ENCODE measurements around the gene MAP10.
A peak's percentile ranks its signal among the peaks of the same experiment; 100 is the strongest.
"Not testable (repeated sequence)": the region's sequence is repeated elsewhere in the genome, so short reads cannot be mapped to it uniquely, and the experiment has no call there.

The MAP10 gene, protein sequence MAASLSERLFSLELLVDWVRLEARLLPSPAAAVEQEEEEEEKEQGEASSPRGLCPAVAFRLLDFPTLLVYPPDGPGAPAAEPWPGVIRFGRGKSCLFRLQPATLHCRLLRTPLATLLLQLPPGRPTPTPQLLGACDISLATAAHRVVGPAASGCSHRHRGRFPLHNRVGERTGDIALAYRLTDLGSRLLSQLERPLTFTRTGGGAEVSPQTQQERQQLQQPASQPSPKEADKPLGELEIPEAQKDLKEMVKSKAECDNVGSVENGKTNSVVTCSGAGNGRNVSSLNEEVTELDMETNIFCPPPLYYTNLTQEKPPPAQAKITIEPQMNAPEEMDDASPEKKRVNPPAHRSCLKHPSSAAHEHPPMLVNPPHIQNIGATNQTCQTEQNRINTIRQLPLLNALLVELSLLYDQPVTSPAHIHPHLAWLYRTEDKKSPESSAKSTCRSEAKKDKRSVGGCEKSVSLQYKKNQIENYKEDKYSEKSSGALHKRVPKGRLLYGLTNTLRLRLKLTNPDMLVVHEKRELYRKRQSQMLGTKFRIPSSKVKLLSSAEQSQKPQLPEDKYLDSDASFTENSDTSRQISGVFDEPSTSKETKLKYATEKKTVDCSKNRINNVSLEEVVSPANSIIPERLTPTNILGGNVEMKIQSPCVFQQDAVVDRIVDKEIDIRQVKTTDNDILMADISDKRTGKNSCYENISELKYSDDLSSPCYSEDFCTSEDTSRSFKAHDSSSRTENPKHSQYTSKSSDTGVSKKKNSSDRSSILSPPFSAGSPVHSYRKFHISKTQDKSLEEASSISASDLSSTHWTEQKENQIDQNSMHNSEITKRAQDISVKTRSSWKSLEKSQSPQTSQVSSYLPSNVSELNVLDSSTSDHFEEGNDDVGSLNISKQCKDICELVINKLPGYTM

DNA sequence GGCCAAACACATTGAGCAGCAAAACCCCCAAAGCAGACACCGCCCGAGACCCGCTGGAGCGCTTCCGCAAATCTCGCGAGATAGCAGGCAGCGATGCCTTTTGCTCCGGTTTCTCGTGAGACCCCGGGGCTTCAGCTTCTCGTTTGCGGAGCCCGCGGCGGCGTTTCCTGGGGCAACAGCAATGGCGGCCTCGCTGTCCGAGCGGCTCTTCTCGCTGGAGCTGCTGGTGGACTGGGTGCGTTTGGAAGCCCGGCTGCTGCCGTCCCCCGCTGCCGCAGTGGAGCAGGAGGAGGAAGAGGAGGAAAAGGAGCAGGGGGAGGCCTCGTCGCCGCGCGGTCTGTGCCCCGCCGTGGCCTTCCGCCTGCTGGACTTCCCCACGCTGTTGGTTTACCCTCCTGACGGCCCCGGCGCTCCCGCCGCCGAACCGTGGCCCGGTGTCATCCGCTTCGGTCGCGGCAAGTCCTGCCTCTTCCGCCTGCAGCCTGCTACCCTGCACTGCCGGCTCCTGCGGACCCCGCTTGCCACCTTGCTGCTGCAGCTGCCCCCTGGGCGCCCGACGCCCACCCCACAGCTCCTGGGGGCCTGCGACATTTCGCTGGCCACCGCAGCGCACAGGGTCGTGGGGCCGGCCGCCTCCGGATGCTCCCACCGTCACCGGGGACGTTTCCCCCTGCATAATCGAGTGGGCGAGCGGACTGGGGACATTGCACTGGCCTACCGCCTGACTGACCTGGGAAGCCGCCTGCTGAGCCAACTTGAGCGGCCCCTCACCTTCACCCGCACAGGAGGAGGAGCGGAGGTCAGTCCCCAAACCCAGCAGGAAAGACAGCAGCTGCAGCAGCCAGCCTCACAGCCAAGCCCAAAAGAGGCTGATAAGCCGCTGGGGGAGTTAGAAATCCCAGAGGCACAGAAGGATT is at the start of gene MAP10:
TSS of gene MAP10 (plus strand) at position 148 of the 917 bp plus-strand sequence. CDS start at position 182, 34 bp downstream.
- no peak for DNase-seq (ENCODE audit: low read depth)

DNA sequence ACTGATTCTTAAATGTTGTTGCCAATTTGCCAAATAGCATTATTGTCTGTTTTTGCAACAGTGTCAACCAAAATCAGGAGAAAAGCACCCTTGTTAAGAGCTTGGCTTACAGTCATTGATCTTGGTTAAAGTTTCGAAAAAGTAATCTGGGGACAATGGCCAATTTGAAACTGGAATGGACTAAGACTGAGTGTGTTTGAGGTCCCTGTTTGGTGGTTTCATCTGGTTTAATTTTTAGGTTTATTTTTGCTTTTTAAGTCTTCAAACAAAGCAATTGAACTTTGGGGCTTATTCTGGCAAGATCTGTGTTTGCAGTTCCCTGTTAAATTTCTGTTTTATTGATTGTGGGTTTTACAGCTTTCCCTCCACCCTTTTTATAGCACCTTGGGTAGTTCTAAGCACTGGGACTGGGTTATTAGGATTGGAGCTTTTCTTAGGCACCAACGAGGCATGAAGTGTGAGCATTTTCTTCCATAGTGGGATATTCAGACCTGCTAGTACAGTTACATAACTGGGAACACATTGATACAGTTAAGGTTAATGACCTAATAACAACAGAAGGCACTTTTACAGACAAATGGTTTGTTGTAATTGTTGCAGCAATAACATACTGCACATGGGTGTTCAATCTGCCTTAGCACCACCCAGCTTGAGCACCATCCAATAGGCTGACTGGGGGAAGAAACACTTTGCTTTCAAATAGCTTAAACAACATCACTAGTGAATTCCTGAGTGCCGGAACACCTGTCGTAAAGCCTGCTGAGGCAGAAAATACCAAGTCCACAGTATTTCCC is 40.6 kb upstream of the MAP10 start:
- DNase-seq (ENCODE audit: low read depth), result no peak

DNA sequence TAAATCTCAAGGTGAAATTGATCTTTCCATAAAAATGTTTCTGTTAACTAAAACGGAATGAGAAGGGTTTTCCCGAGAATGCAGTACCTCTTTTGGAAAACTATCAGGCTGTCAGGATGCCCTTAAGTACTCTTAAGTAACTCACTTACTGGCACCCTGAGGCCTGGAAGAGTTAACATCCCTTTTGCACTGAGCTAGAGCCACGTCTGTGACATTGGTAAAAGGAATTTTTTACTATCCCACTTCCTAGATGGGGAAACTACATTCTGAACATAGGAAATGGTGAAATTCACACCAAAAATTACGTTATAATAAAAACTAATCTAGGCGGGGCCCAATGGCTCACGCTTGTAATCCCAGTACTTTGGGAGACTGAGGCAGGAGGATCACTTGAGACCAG is 39.7 kb upstream of the MAP10 start:
- DNase-seq (ENCODE audit: low read depth), result no peak

DNA sequence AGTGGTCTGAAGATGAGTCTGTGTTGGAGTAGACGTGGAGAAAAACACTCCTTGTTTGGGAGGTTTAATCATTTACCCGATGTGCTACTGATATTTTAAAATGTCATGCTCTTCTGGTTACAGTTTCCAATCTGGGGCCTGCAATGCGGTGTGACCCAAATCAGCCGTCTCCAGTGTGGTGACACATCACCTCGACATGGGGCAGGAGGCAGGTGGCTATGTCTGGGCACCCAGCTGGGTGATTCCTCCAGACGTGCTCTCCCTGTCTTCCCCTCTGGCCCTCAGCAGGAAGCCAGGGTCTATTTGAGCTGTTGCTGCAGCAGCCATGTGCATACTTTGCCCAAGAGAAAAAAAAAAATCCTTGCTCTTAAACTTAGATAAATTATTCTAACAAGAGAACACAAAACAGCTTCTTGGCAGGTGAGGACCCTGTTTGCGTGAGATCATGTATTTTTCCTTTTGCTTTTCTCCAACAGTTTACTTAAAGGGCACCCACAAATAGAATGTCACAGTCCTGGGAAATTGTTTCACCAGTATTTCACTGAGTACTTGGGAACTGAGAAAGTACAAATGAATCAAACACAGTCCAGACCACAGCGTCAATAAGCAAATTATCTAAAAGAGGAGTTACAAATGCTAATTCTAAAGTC is 38.9 kb upstream of the MAP10 start:
- DNase-seq (ENCODE audit: low read depth), result no peak

DNA sequence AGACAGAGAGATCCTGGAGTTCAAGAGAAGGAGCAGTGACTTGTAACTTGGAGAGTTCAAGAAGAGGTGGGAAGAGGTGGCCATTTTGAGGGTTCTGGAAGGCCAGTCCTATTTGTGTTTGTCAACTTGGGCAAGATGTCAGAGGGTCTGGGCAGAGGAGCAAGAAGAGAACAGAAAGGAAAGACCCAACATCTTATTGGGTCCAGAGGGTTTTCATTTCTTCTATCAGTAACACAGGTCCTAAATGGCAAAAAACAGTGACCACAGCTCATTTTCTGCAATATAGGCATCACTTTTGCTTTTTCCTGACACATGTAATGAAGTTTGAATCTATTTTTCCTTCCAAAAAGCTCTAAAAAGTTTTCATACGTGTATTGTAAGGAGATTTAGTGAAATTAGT is 38.3 kb upstream of the MAP10 start:
- no peak for DNase-seq (ENCODE audit: low read depth)

DNA sequence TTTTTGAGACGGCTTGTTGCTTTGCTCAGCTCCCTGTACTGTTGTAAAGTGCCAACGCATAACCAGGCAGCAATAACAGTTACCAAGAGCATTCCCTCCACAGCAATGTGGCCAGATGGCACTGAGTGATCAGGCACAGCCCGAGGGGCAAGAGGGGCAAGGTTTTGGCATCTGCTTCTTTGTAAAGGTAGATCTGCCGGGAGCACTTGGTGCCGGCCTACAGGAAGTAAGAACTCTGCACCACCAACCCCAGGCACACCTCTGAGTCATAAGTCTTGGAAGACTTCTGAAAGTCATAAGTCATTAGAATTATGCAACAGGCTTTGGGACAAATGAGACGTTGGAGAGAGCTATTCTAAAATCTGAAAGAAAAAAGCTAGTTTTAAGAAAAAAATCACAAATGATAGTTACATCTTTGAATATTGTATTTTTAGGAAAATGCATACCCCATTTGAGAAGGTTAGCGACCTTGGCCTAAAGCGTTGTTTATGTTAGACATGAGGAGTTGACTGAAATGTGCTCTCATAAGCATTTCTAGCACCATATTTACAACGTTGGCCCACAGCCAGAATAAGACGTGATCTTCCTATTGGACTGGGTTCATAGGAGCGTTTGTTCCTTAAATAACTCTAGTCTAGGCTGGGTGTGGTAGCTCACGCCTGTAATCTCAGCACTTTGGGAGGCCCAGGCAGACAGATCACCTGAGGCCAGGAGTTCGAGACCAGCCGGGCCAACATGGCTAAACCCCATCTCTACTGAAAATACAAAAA is 37.7 kb upstream of the MAP10 start:
- DNase-seq (ENCODE audit: low read depth), result peak; percentile 4

DNA sequence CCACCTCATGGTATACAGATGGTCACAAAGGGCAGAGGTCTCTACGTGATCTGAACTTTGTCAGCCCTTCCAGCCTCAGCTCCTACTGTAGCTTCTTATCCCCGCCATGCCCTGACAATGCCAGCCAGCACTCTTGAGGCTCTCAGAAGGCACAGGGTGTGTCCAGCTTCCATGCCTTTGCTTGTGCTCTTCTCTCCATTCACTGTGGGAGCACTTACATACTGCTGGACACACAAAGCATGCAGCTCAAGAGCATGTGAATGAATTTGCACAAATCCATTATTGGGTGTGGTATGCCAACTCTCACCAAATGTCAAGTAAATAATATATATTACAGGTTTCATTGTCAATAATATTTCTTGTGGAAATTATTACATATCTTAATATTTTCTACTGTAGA is 36.4 kb upstream of the MAP10 start:
- no peak for DNase-seq (ENCODE audit: low read depth)

DNA sequence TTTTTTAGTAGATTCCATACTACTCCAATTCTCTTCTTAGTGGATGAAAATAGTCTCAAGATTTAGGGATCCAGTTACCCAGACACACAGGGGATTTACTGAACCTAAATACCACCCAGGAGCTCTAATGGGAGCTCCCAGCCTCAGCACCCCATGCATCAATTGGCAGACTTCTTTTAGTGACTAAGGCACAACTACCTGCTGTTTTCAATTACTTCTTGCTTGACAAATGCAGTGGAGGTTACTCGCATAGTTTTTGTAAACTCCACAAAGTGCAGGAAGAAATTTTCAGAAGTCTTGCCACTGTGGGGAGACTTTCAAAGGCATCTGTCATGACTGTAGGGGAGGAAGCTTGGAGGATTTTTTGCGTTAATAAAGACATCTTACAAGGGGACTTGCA is 35.5 kb upstream of the MAP10 start:
- no peak for DNase-seq (ENCODE audit: low read depth)

DNA sequence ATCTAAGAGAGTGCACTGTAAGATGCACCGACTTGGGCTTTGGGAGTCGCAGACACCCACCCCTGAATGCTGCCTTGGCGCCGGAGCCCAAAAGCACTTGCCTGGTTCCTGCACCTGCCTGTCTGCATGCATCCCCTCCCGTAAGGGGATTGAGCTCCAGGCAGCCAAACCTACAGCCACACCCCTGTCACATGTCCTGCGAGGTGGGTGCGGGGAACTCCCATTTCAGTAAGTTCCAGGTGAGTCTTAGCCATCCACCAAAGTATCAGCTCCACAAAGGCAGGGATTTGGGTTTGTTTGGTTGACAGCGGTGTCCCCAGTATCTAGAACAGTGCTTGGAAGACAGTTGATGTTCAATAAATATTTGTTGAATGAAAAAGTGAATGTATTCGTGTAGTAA is 31.5 kb upstream of the MAP10 start:
- DNase-seq (ENCODE audit: low read depth), result no peak

DNA sequence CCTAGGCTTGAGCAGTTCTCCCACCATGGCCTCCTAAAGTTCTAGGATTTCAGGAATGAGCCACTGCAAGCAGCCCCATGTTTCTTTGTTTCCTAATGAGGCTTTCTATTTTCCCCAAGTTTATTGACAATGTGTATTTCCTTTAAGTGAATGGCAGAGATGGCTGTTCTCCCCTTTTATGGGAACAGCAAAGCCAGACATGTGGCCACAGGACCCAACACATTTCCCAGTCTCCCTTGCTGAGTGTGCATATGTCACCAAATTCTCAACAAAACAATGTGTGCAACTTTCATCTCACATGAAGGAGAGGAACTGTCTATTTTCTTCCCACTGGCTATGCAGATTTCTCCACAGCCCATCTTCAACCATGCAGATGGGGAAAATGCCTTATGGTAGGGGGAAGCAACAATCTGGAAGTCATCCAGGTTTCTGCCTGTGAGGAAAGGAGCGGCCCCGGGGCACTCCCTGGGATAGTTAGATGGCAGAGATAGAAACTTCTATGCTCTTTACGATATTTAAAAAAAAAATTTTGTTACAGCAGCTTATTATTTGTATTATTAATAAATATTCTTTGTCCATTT is 28.6 kb upstream of the MAP10 start:
- no peak for DNase-seq (ENCODE audit: low read depth)

DNA sequence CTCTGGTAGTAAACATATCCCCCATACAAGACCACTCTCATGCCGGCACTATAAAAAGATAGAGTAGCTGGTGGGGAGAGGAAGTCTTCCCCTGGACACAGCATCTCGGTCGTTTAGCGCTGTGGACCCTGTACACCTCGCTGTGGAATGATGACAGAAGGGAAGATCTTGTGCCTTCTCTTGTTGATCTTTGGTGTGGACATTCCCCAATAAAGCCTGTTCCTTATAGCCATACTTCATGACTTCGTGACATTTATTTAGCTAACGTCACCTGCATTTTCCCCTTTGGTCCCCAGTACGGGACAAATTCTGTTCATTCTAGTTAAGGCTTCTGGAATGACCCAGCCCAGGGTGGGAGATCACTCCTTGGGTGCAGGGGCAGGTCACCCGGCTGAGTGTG is 24.9 kb upstream of the MAP10 start:
- DNase-seq (ENCODE audit: low read depth), result no peak

DNA sequence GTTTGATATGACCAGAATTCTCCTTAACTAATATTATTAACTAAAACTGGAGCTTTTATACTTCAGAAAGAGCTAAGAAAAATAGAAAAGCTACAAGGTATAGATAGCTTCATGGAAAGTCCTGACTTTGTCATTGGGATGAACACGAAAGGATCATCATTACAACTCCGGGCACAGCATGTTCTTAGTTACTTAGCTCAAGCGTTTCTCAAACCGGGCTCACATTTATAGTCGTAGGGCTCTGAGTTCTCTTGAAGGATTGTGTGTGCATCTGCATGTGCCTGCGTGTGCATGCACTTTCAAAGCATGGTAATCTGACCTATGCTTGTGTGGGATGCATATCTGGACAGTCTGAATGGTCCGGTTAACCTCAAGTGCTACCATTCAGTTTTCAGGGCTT is 20.4 kb upstream of the MAP10 start:
- no peak for DNase-seq (ENCODE audit: low read depth)

DNA sequence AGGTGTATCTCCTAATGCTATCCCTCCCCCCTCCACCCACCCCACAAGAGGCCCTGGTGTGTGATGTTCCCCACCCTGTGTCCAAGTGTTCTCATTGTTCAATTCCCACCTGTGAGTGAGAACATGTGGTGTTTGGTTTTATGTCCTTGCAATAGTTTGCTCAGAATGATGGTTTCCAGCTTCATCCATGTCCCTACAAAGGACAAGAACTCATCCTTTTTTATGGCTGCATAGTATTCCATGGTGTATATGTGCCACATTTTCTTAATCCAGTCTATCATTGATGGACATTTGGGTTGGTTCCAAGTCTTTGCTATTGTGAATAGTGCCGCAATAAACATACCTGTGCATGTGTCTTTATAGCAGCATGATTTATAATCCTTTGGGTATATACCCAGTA is 19.6 kb upstream of the MAP10 start:
- not testable (repeated sequence) for DNase-seq (ENCODE audit: low read depth)

DNA sequence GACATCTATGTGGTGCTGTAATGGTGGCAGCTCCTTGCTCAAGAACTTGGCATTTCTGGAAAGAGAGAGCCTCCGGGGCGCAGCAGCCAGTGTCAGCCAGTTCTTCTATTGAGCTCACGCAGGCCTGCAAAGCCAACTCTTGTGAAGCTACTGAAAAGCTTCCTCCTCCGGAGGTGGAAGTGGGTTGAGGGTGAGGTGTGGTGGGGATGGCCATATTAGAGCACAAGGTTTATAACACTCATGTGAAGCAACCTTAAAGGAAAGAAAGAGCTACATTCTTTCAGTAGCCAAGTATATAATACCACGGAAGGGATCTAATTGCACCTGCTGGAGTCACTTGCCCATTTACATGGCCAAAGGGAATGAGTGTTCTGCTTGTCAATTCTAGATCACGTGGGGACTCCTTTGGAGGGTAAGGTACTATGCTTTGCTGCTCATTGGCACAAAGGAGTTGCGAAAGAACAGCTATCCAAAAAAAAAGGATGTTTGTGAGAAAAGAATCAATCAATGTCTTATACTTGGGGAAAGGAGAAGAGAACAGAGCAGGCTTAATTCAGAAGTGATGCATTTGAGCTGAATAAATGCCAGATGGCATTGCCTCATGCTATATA is 18.3 kb upstream of the MAP10 start:
- DNase-seq (ENCODE audit: low read depth), result no peak

DNA sequence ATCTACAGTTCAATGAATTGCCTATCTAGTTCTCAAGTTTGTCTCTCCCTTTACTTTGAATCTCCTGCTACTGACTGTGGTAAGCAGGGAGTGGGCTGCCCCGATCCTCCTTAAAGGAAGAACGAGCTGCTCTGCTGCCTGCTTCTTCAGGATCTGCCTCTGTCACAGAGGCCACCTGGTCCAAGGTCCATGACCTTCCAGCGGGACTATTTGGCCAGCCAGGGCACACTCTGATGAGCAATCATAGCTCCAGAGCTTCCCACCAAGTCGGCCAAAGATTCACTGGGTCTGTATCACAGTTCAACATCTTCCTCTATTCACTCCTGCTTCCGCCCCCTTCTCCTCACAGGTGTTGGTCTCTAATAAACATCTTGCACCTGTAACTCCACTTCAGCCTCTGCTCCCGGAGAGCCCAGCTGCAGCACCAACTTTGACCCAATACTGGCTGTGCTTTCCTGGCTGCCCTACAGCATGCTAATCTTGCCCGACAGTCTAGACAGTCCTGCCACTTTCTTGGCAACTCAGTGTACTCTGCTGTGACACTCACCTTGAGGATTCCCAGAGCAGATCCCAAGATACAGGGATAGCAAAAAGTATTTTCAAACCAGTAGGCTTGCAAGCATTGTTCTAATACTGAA is 16.9 kb upstream of the MAP10 start:
- no peak for DNase-seq (ENCODE audit: low read depth)

DNA sequence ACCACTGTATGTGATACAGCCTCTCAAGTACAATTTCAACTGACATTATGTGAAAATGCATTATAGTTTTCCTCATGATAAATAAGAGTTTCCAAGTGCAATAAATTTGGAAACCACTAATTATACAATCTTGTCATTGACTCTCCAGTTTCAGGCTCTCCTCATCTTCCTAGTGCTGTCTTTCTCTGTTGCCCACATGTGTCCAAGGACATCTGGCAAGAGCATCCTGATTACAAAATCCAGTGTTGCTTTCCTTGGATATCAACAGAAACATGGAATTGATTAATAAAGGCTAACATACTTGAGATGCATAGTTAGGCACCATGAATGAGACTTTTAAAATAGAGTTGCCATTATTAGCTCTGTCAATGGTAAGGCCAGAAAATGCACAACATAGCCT is 15.6 kb upstream of the MAP10 start:
- DNase-seq (ENCODE audit: low read depth), result no peak

DNA sequence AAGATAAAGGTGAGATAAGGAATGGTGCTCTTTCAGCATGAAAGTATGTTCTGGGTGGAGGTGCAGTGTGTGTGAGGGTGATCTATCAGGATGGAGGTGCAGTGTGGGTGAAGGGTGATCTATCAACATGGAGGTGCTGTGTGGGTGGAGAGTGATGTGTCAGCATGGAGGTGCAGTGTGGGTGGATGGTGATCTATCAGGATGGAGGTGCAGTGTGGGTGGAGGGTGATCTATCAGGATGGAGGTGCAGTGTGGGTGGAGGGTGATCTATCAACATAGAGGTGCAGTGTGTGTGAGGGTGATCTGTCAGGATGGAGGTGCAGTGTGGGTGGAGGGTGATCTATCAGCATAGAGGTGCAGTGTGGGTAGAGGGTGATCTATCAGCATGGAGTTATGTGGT is 12.3 kb upstream of the MAP10 start:
- DNase-seq (ENCODE audit: low read depth), result no peak

DNA sequence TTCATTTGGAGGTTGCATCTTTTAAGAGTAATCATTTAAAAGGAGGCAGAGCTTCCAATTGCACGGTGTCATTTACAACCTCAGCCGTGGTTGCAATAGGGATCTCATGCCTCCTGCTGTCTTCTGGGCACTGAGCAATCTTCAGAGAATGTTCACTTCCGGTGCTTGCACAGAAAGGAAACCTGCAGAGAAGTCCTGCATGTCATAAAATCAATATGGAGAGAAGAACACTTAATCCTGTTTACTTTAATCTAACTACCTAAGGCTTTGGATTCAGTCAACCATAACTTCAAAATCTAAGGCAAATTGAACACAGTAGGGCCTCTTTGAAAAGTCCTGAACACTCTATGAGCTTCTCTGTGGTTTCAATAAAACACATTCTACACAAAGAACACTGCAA is 11.3 kb upstream of the MAP10 start:
- DNase-seq (ENCODE audit: low read depth), result no peak

Measured in HS-27A (cell line).